ENCODE results near the gene TLE1.

Gene TLE1

GRCh38 chr9:81686614-81687520, 2.5 kb downstream of the TLE1 start:
- DNase-seq: peak; percentile 9 to 11

GRCh38 chr9:81685763-81686613, 3.4 kb downstream of the TLE1 start:
- DNase-seq: no peak

- DNase-seq: no peak
These were observed 4.7 kb downstream of the TLE1 start for GRCh38 chr9:81684635-81685034.

GRCh38 chr9:81683704-81684103, 5.6 kb downstream of the TLE1 start:
- DNase-seq: no peak

- DNase-seq: no peak
These were observed 6.1 kb downstream of the TLE1 start for GRCh38 chr9:81683238-81683637.

- DNase-seq: no peak
These were observed 6.5 kb downstream of the TLE1 start for GRCh38 chr9:81682797-81683196.

GRCh38 chr9:81682177-81682576, 7.2 kb downstream of the TLE1 start:
- DNase-seq: no peak

GRCh38 chr9:81680506-81680905, 8.8 kb downstream of the TLE1 start:
- DNase-seq: no peak

- DNase-seq: no peak
These were observed 9.3 kb downstream of the TLE1 start for GRCh38 chr9:81680006-81680405.

- no peak for DNase-seq
These were observed 11.3 kb downstream of the TLE1 start for GRCh38 chr9:81678088-81678487.

GRCh38 chr9:81676395-81676794, 13.0 kb downstream of the TLE1 start:
- no peak for DNase-seq

GRCh38 chr9:81673310-81673709, 16.0 kb downstream of the TLE1 start:
- DNase-seq: no peak

- no peak for DNase-seq
These were observed 17.5 kb downstream of the TLE1 start for GRCh38 chr9:81671880-81672280.

GRCh38 chr9:81669866-81670265, 19.5 kb downstream of the TLE1 start:
- no peak for DNase-seq

- no peak for DNase-seq
These were observed 20.2 kb downstream of the TLE1 start for GRCh38 chr9:81669041-81669651.

- no peak for DNase-seq
These were observed 23.2 kb downstream of the TLE1 start for GRCh38 chr9:81666123-81666522.

- DNase-seq: no peak
These were observed 23.9 kb downstream of the TLE1 start for GRCh38 chr9:81665322-81665871.

GRCh38 chr9:81664638-81665222, 24.6 kb downstream of the TLE1 start:
- no peak for DNase-seq

- no peak for DNase-seq
These were observed 28.0 kb downstream of the TLE1 start for GRCh38 chr9:81661339-81661738.

GRCh38 chr9:81656871-81657337, 32.4 kb downstream of the TLE1 start:
- DNase-seq: no peak

GRCh38 chr9:81656004-81656403, 33.3 kb downstream of the TLE1 start:
- no peak for DNase-seq

GRCh38 chr9:81653240-81653639, 36.1 kb downstream of the TLE1 start:
- no peak for DNase-seq

Data from stimulated activated CD4-positive, alpha-beta T cell treated with anti-CD3 and anti-CD28 coated beads, Interleukin-4, amount 100 ng/mL, for 4 hours (primary cell).